Fibroblast of mammary gland (primary cell): ENCODE results near the gene RBM24.
A peak's percentile ranks its signal among the peaks of the same experiment; 100 is the strongest.

Experiments used
- DNase-seq: peaks from one replicate; pipeline ENCODE4 v3.0.0-alpha.2; 2010; ENCODE audit warnings: low read depth
- H3K4me3 ChIP-seq: 2 replicates; pipeline ENCODE4 v1.5.1; 2011; ENCODE audit warnings: low read depth, mild to moderate bottlenecking, low read length, moderate library complexity; ENCODE audit not compliant: control insufficient read depth
- CTCF ChIP-seq: conservative IDR thresholded peaks from 2 replicates; pipeline ENCODE4 v1.5.1; 2011; ENCODE audit warnings: low read depth, low read length, inconsistent platforms; ENCODE audit not compliant: control insufficient read depth, insufficient read depth

Gene RBM24

GRCh38 chr6:17271628-17272027 is 9.5 kb upstream of the RBM24 start:
- H3K4me3 ChIP-seq, result no peak overlapping the region
- TF ChIP-seq CTCF, result no peak
- no peak for DNase-seq

GRCh38 chr6:17276766-17277165 is 4.4 kb upstream of the RBM24 start:
- TF ChIP-seq CTCF, result no peak
- DNase-seq, result no peak
- no peak overlapping the region for H3K4me3 ChIP-seq

- no peak overlapping the region for H3K4me3 ChIP-seq
- DNase-seq, result no peak
- no peak for TF ChIP-seq CTCF
These were observed 3.9 kb upstream of the RBM24 start for GRCh38 chr6:17277256-17277655.

GRCh38 chr6:17278289-17279063 is 2.7 kb upstream of the RBM24 start:
- peak; percentile 32 for DNase-seq

GRCh38 chr6:17280138-17280537 is 1.0 kb upstream of the RBM24 start:
- no peak for TF ChIP-seq CTCF
- H3K4me3 ChIP-seq, result no peak overlapping the region
- no peak for DNase-seq

More at GRCh38 chr6:17278289-17279063, 2.7 kb upstream of the RBM24 start:
- H3K4me3 ChIP-seq, result no peak overlapping the region
- no peak for TF ChIP-seq CTCF

GRCh38 chr6:17280552-17281090 is 540 bp upstream of the RBM24 start:
- no peak for DNase-seq
- TF ChIP-seq CTCF, result no peak
- peak overlapping the region; percentile 42 for H3K4me3 ChIP-seq
